HepG2 (cell line): ENCODE measurements around the gene SOAT1. TPM values are rescaled to one million over a fixed set of nuclear protein-coding genes. Genes with fewer than 3 reads are reported as not detected.

Source experiments
- ARNT2 ChIP-seq: sonication (generic); formaldehyde crosslinking; IDR thresholded peaks from 2 replicates; pipeline ENCODE4 v1.8.0; 2022; ENCODE audit warnings: mild to moderate bottlenecking, low read depth, missing genetic modification reagents, moderate library complexity
- BCL3 ChIP-seq: sonication (generic); formaldehyde crosslinking; IDR thresholded peaks from 2 replicates; pipeline ENCODE4 v1.5.1; 2020; ENCODE audit warnings: mild to moderate bottlenecking, missing genetic modification reagents, moderate library complexity
- BRCA1 ChIP-seq: sonication (generic); formaldehyde crosslinking; IDR thresholded peaks from 2 replicates; pipeline ENCODE4 v1.4.0; 2020; ENCODE audit warnings: missing genetic modification reagents
- CBX5 ChIP-seq: sonication (generic); formaldehyde crosslinking; IDR thresholded peaks from 2 replicates; pipeline ENCODE4 v1.4.0; 2020; ENCODE audit warnings: missing genetic modification reagents, borderline replicate concordance
- FOXO4 ChIP-seq: sonication (generic); formaldehyde crosslinking; conservative IDR thresholded peaks from 2 replicates; pipeline ENCODE4 v1.8.1; 2023; ENCODE audit warnings: missing genetic modification reagents
- HCFC1 ChIP-seq: fragments of 150-350 bp; IDR thresholded peaks from 2 replicates; pipeline ENCODE4 v1.6.1; 2014; ENCODE audit warnings: low read depth, low read length
- HOXA7 ChIP-seq: sonication (generic); formaldehyde crosslinking; IDR thresholded peaks from 2 replicates; pipeline ENCODE4 v1.8.1; 2022; ENCODE audit warnings: mild to moderate bottlenecking, missing genetic modification reagents, moderate library complexity
- ISX ChIP-seq: sonication (generic); formaldehyde crosslinking; conservative IDR thresholded peaks from 2 replicates; pipeline ENCODE4 v1.5.0; 2020; ENCODE audit warnings: missing genetic modification reagents
- RARA ChIP-seq: IDR thresholded peaks from 2 replicates; pipeline ENCODE4 v1.6.1; 2016; ENCODE audit warnings: missing genetic modification reagents, missing compliant biosample characterization
- ZNF232 ChIP-seq: sonication (generic); formaldehyde crosslinking; IDR thresholded peaks from 2 replicates; pipeline ENCODE4 v1.4.0; 2020; ENCODE audit warnings: missing genetic modification reagents, borderline replicate concordance
- ZNF383 ChIP-seq: sonication (generic); formaldehyde crosslinking; IDR thresholded peaks from 2 replicates; pipeline ENCODE4 v1.4.0; 2020; ENCODE audit warnings: missing genetic modification reagents, mild to moderate bottlenecking, borderline replicate concordance
- ZNF704 ChIP-seq: sonication (generic); formaldehyde crosslinking; IDR thresholded peaks from 2 replicates; pipeline ENCODE4 v1.8.1; 2023; ENCODE audit warnings: mild to moderate bottlenecking, inconsistent platforms, moderate library complexity, missing genetic modification reagents, borderline replicate concordance
- ZSCAN22 ChIP-seq: sonication (generic); formaldehyde crosslinking; IDR thresholded peaks from 2 replicates; pipeline ENCODE4 v1.4.0; 2020; ENCODE audit warnings: mild to moderate bottlenecking, missing genetic modification reagents
- polyA plus RNA-seq, 8 experiments: library from polyadenylated mRNA; depleted of rRNA in 3 of 8; stranded (reverse) in 7 of 8; unstranded in 1 of 8; fragments of >200 nt; fragmentation: Illumina TruSeq in 4 of 8; extraction: Trizol in 4 of 8; gene quantifications; 2 replicates each; pipeline versions ENCODE4 v1.2.1 to v1.2.3, GENCODE V29; 2011 to 2016; ENCODE audit warnings: low read depth in 4 of 8, missing spikeins in 1 of 8, mixed read lengths in 1 of 8; ENCODE audit not compliant: insufficient read depth in 1 of 8
- total RNA-seq, 5 experiments: library from RNA; depleted of rRNA; stranded (reverse); fragments of >200 nt; fragmentation: Illumina TruSeq; extraction: Trizol; gene quantifications; 2 replicates each; pipeline ENCODE4 v1.2.3, GENCODE V29; 2016; ENCODE audit warnings: low read depth in 1 of 5
- TF ChIP-seq, protein P1 (sequence below): fragments of 450-650 bp; IDR thresholded peaks from 2 replicates; pipeline ENCODE4 v1.6.1; 2017; ENCODE audit warnings: mild to moderate bottlenecking
- TF ChIP-seq, protein P2 (sequence below): IDR thresholded peaks from 2 replicates; pipeline ENCODE4 v1.6.1; 2016; ENCODE audit warnings: low read depth, missing genetic modification reagents, missing compliant biosample characterization

The SOAT1 gene
- total and polyA plus RNA-seq, 2 of the 13 experiments (the other 11 are each of a cell fraction or from before 2014, with no cell fraction given): 22.3 to 52.0 TPM

- peak; percentile 73; the same call in 1 of the 2 replicates for TF ChIP-seq ZNF704 (CRISPR knock-in tag)
- TF ChIP-seq, protein P1, sequence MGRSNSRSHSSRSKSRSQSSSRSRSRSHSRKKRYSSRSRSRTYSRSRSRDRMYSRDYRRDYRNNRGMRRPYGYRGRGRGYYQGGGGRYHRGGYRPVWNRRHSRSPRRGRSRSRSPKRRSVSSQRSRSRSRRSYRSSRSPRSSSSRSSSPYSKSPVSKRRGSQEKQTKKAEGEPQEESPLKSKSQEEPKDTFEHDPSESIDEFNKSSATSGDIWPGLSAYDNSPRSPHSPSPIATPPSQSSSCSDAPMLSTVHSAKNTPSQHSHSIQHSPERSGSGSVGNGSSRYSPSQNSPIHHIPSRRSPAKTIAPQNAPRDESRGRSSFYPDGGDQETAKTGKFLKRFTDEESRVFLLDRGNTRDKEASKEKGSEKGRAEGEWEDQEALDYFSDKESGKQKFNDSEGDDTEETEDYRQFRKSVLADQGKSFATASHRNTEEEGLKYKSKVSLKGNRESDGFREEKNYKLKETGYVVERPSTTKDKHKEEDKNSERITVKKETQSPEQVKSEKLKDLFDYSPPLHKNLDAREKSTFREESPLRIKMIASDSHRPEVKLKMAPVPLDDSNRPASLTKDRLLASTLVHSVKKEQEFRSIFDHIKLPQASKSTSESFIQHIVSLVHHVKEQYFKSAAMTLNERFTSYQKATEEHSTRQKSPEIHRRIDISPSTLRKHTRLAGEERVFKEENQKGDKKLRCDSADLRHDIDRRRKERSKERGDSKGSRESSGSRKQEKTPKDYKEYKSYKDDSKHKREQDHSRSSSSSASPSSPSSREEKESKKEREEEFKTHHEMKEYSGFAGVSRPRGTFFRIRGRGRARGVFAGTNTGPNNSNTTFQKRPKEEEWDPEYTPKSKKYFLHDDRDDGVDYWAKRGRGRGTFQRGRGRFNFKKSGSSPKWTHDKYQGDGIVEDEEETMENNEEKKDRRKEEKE: no peak
- TF ChIP-seq RARA: no peak
- no peak for TF ChIP-seq HOXA7 (CRISPR knock-in tag)
- no peak for TF ChIP-seq ISX (CRISPR knock-in tag)
- no peak for TF ChIP-seq FOXO4 (CRISPR knock-in tag)
- TF ChIP-seq ARNT2 (CRISPR knock-in tag): peak; percentile 46
- no peak for TF ChIP-seq ZNF383 (CRISPR knock-in tag)
- no peak for TF ChIP-seq ZSCAN22 (CRISPR knock-in tag)
- peak; percentile 20; the same call in 1 of the 2 replicates for TF ChIP-seq BCL3 (CRISPR knock-in tag)
- TF ChIP-seq, protein P2, sequence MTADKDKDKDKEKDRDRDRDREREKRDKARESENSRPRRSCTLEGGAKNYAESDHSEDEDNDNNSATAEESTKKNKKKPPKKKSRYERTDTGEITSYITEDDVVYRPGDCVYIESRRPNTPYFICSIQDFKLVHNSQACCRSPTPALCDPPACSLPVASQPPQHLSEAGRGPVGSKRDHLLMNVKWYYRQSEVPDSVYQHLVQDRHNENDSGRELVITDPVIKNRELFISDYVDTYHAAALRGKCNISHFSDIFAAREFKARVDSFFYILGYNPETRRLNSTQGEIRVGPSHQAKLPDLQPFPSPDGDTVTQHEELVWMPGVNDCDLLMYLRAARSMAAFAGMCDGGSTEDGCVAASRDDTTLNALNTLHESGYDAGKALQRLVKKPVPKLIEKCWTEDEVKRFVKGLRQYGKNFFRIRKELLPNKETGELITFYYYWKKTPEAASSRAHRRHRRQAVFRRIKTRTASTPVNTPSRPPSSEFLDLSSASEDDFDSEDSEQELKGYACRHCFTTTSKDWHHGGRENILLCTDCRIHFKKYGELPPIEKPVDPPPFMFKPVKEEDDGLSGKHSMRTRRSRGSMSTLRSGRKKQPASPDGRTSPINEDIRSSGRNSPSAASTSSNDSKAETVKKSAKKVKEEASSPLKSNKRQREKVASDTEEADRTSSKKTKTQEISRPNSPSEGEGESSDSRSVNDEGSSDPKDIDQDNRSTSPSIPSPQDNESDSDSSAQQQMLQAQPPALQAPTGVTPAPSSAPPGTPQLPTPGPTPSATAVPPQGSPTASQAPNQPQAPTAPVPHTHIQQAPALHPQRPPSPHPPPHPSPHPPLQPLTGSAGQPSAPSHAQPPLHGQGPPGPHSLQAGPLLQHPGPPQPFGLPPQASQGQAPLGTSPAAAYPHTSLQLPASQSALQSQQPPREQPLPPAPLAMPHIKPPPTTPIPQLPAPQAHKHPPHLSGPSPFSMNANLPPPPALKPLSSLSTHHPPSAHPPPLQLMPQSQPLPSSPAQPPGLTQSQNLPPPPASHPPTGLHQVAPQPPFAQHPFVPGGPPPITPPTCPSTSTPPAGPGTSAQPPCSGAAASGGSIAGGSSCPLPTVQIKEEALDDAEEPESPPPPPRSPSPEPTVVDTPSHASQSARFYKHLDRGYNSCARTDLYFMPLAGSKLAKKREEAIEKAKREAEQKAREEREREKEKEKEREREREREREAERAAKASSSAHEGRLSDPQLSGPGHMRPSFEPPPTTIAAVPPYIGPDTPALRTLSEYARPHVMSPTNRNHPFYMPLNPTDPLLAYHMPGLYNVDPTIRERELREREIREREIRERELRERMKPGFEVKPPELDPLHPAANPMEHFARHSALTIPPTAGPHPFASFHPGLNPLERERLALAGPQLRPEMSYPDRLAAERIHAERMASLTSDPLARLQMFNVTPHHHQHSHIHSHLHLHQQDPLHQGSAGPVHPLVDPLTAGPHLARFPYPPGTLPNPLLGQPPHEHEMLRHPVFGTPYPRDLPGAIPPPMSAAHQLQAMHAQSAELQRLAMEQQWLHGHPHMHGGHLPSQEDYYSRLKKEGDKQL (CRISPR knock-in tag): no peak
- TF ChIP-seq BRCA1 (CRISPR knock-in tag): no peak
- TF ChIP-seq CBX5: no peak; the same call in 1 of the 2 replicates
- TF ChIP-seq ZNF232 (CRISPR knock-in tag): no peak; the same call in 1 of the 2 replicates
- no peak for TF ChIP-seq HCFC1
These were observed at the start of gene SOAT1 (continued) for GRCh38 chr1:179293340-179294327.
